Epidermal melanocyte (primary cell): Measurements from ENCODE around the gene DZANK1.
"Not testable (repeated sequence)": the region's sequence is repeated elsewhere in the genome, so short reads cannot be mapped to it uniquely, and the experiment has no call there.

Experiments
- DNase-seq: peaks from one replicate; pipeline ENCODE4 v3.0.0; 2011; ENCODE audit warnings: low spot score; ENCODE audit not compliant: insufficient read length

DZANK1 gene

DNA sequence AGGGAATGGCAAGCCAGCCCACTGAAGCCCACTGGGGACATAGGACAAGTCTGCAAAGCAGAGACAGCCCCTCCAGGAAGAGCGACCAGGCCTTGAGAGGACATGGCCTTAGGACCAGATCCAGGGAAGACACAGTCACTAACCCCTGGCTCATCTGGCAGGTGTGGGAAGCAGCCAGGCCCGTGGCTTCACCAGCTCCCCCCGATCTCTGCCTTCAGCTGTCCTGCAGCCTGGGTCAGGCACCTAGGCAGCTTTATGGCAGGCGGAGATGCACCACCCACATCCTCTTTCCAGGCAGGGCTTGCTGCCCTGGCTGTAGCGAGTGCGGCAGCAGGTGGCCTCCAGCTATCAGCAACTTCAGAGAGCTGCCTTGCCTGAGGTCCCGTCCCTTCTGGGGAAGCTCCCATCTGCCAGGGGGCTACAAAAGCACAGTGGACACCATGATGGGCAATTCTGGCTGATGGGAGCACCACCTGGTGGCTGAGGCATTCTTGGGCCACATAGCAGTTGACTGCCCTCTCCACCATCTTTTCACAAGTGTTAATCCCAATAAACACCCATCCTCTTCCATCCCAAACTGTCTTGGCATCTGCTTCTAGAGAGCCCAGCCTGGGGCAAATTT, 85.8 kb downstream of the DZANK1 start:
- DNase-seq = no peak

DNA sequence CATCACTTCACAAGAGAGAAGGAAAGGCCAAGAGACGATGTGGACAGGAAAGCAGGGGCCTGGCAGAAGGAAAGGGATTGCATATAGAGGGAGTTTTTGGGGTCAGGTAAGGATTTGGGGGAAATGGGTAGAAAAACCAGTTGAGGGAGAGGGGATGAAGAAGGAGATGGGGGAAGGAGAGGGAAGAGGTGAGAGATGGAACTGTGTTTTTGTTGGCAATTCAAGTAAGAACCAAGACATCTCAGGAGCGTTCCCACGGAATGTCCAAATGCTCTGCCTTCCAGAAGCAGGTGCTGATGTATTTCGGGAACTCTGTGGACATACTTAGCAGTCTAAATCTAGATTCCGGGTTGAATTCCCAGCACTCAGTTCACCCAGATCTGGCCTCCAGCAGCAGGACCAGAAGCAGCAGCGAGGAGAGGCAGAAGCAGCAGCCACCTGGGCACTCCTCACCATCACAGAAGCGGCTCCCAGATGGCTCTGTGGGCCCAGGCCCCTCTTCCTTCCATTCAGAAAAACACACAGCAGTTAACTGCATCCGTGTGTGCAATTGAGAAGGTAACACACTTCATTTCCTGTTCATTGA, 88.8 kb downstream of the DZANK1 start:
- no peak for DNase-seq

DNA sequence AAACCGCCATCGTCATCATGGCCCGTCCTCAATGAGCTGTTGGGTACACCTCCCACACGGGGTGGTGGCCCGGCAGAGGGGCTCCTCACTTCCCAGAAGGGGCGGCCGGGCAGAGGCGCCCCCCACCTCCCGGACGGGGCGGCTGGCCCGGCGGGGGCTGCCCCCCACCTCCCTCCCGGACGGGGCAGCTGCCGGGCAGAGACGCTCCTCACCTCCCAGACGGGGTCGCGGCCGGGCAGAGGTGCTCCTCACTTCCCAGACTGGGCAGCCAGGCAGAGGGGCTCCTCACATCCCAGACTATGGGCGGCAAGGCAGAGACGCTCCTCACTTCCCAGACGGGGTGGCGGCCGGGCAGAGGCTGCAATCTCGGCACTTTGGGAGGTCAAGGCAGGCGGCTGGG, 91.3 kb downstream of the DZANK1 start:
- DNase-seq = not testable (repeated sequence)

DNA sequence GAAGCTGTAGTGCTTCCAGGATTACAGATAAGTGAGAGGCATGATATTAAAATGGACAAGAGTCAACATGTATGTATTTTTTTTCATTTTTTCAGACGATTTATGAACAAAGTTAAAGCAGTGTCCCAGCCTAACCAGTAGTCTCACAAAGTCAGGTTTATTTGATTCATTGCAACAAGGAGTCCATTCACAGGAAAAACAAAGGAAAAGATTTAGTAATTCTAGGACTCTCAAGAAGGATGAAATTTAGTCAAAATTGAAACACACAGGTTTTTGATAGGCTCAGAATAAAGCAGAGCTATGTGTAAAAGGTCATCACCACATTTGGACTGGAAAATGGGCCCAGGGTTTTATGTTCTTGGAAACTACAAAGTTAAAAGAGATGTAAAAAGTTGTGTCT, 94.5 kb downstream of the DZANK1 start:
- DNase-seq = no peak

DNA sequence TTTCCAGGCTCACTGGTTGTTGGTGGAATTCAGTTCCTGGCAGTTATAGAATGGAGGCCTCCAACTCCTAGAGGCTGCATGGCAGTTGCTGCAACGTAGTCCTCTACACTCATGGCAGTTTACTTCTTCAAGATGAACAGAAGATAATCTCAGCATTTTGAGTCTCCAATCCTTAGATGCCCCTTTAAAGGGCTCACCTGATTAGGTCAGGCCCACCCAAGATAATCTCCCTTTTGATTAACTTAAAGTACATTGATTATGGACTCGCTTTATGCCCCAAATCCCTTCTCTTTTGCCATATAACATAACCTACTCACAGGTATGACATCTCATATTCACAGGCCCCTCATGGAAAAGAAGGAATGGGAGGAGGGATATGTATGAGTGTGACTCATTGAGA, 102.1 kb downstream of the DZANK1 start:
- no peak for DNase-seq

DNA sequence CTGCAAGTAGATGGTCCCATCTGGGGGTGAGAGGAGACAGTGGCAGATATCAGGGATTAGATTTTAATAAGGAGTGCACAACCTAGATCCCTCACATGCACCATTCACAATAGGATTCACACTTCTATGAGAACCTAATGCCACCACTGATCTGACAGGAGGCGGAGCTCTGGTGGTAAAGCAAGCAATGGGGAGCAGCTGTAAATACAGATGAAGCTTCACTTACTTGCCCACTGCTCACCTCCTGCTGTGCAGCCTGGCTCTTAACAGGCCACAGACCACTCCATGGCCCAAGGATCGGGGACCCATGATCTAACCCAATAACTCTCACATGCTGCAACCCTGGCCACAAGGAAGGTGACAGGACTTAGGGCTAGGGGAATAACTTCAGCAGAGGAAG, 103.1 kb downstream of the DZANK1 start:
- no peak for DNase-seq

DNA sequence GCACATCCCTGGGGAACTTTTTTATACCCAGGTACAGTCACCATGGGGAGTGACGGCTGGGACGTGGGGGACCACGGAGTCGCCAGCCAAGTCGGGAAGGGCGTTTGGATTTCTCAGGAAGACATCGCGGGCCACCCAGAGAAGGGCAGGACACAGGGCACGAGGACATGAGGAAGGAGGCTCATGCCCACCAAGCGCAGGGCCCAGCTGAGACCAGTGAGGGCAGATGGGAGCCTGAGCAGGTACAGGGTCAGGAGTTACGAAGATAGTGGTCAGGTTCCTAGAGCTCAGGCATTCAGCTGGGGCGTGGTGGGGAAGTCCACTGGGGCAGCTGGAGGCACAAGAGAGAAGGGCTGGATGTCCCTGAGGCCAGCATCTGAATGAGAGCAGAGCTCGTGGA, 103.9 kb downstream of the DZANK1 start:
- no peak for DNase-seq

DNA sequence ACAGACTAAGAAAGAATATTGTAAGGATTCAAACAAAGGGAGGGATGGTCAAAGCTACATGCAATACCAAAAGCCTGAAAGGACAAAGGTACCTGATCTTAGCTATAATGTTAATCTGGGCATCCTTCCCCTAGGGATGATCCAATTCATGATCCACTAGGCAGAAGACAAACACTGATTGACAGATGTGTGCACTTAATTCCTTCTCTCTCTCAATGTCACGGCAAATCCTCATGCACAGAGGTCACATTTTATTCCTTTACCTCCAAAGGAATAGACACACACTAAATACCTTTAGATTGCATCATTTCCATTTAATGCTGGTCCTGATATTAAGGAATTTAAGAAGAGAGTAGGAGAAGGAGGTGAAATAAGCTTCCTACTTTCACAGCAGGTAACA, 105.2 kb downstream of the DZANK1 start:
- no peak for DNase-seq

DNA sequence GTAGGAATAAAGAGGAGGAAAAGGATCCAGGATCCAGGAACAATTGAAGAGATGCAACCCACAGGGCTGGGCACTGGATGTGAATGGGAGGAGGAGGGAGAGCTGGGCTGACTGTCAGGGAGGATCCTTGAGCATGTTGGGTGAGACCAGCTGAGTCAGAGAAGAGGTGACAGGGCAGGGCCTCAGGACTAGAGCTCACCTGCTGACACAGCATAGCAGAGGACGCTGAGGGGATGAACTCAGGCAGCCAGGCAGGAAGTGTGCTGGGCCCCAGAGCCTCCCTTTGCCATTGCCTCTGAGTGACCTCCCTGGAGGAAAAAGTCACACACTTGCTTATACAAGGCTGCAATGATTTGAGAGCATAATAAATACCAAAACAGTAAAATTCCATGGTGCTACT, 106.2 kb downstream of the DZANK1 start:
- no peak for DNase-seq

DNA sequence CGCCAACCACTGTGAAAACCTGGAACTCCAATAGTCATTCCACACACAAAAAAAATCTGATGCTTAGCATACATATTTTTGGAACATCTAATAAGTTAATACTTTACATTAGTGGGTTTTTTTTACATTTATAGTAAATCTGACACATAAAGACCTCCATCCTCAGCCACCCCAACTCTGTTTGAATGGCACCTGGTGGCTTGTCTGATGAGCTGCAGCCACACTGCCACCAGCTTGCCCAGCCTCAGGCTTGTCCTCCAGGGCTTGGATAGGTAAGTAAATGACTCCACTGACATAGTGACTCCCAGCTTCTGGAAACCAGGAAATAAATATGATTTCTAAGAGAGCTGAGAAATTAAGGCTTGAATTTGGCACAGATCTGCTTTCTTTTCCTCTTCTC, 107.0 kb downstream of the DZANK1 start:
- no peak for DNase-seq

DNA sequence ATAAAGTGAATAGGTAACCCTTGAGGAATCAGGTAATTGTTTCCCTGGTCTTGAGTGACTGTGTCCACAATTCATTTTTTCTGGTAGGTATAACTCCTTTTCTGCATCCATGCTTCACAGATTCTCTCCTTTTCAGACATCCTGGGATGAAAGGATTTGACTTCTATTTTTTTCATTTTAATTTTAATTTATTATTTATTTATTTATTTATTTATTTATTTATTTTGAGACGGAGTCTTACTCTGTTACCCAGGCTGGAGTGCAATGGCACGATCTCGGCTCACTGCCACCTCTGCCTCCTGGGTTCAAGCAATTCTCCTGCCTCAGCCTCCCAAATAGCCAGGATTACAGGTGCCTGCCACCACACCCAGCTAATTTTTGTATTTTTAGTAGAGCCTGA, 117.1 kb downstream of the DZANK1 start:
- DNase-seq = not testable (repeated sequence)
